Lung (tissue), 12 donors: ENCODE data around the gene MMP19. TPM values are rescaled to one million over a fixed set of nuclear protein-coding genes. Genes with fewer than 3 reads are reported as not detected.

Experiments used
- ATAC-seq: fragments of 200-7000 bp; cut with Tn5 transposase; one replicate; pipeline ENCODE4 v1.9.1; 2020; ENCODE audit warnings: moderate number of reproducible peaks; ENCODE audit not compliant: insufficient read depth, low FRiP score
- DNase-seq, 3 donors: peaks; one replicate each; pipeline ENCODE4 v3.0.0-alpha.2; 2013 to 2017
- H3K27ac ChIP-seq, 2 donors: one replicate each; pipeline ENCODE4 v1.5.1; 2013; ENCODE audit warnings: mild to moderate bottlenecking in 2 of 2, moderate library complexity in 2 of 2, control low read depth in 1 of 2, inconsistent platforms in 1 of 2, low read depth in 1 of 2, low read length in 1 of 2
- H3K27me3 ChIP-seq, 3 donors: one replicate each; pipeline ENCODE4 v1.5.1; 2013; ENCODE audit warnings: low read length in 2 of 3; ENCODE audit not compliant: control insufficient read depth in 3 of 3, insufficient read depth in 3 of 3
- H3K36me3 ChIP-seq, 4 donors: one replicate each; pipeline ENCODE4 v1.5.1; 2013; ENCODE audit warnings: low read length in 4 of 4, mild to moderate bottlenecking in 1 of 4, moderate library complexity in 1 of 4; ENCODE audit not compliant: control insufficient read depth in 4 of 4, insufficient read depth in 4 of 4
- H3K4me1 ChIP-seq, 5 donors: one replicate each; pipeline ENCODE4 v1.5.1; 2013; ENCODE audit warnings: low read length in 5 of 5, mild to moderate bottlenecking in 2 of 5, moderate library complexity in 1 of 5; ENCODE audit not compliant: control insufficient read depth in 5 of 5, insufficient read depth in 5 of 5
- H3K4me3 ChIP-seq: one replicate; pipeline ENCODE4 v1.5.1; 2013; ENCODE audit warnings: mild to moderate bottlenecking, control low read depth, moderate library complexity
- H3K9ac ChIP-seq, 2 donors: one replicate each; pipeline ENCODE4 v1.5.1; 2013; ENCODE audit warnings: low read length in 2 of 2, control low read depth in 1 of 2; ENCODE audit not compliant: insufficient read depth in 1 of 2
- H3K9me3 ChIP-seq, 4 donors: one replicate each; pipeline ENCODE4 v1.5.1; 2013; ENCODE audit warnings: low read length in 3 of 4, mild to moderate bottlenecking in 1 of 4, moderate library complexity in 1 of 4; ENCODE audit not compliant: control insufficient read depth in 4 of 4, insufficient read depth in 3 of 4
- CTCF ChIP-seq: IDR thresholded peaks from 2 replicates; pipeline ENCODE4 v1.5.1; 2012; ENCODE audit warnings: mild to moderate bottlenecking; ENCODE audit errors: control extremely low read depth, extremely low read depth
- WGBS, 2 donors: extraction: QIAGEN DNeasy Blood & Tissue Kit; methylation state at CpG; one replicate each; pipeline ENCODE4 v1.1.7; 2013; 5-methylcytosine and 5-hydroxymethylcytosine counted together
- polyA plus RNA-seq, 2 donors: library from polyadenylated mRNA; stranded (reverse); fragments of 200-250 nt; gene quantifications; one replicate each; pipeline ENCODE4 v1.2.1, GENCODE V29; 2013
- total RNA-seq, 2 donors: library from RNA; depleted of rRNA in 1 of 2; stranded (reverse); fragments of >200 nt in 1 of 2; gene quantifications; one replicate each; pipeline ENCODE4 v1.2.1, GENCODE V29; 2014 to 2021
- donor health status: control.
- donor health status: control.
- donor health status: Bipolar disorder and iron deficiency.
- donor health status: healthy.
- donor health status: DM: yes; HTN: yes; CAD: no.

MMP19 gene
- total and polyA plus RNA-seq, 4 donors = 9.3 to 92.1 (median 31.7) TPM

- WGBS, 2 donors = 89 to 94% methylated on average over 2 of the region's 2 CpGs
- Histone ChIP-seq H3K9ac (no peak overlapping the region), H3K36me3 (peaks cover 13 to 42% (median 37%) of the 10 kb centered on the region in 4 donors), H3K4me3 (no peak overlapping the region), H3K27me3 (no peaks in the 10 kb centered on the region), H3K9me3 (no peaks in the 10 kb centered on the region), H3K27ac (no peak overlapping the region), H3K4me1 (no peaks in the 10 kb centered on the region)
- ATAC-seq (no peak), DNase-seq (no peak)
- no peak for TF ChIP-seq CTCF
These were observed 53.6 kb downstream of the MMP19 start for GRCh38 chr12:55789171-55789570.

- DNase-seq (no peak), ATAC-seq (no peak)
- H3K4me3 ChIP-seq = no peak overlapping the region
- H3K27me3 ChIP-seq = no peaks in the 10 kb centered on the region
- H3K36me3 ChIP-seq = peaks cover 15 to 42% (median 38%) of the 10 kb centered on the region in 4 donors
- H3K27ac ChIP-seq = no peak overlapping the region
- TF ChIP-seq CTCF = no peak
- H3K4me1 ChIP-seq = no peaks in the 10 kb centered on the region
- H3K9me3 ChIP-seq = no peaks in the 10 kb centered on the region
- WGBS, 2 donors = 94 to 96% methylated on average over 7 of the region's 7 CpGs
- no peak overlapping the region for H3K9ac ChIP-seq
These were observed 54.2 kb downstream of the MMP19 start for GRCh38 chr12:55788546-55788945.

Other genes with a start within 250 kb of the MMP19 start
- not detected for gene OR10P1, start 206.0 kb downstream of the MMP19 start, total RNA-seq
- gene OR10P1, start 206.0 kb downstream of the MMP19 start, polyA plus RNA-seq = not detected
- gene ITGA7, start 135.0 kb downstream of the MMP19 start, total RNA-seq = 10 to 100 TPM; 13.5 to 28.4 TPM
- gene ITGA7, start 135.0 kb downstream of the MMP19 start, polyA plus RNA-seq = 10 to 100 TPM in 1 of 2 donors, 1 to 10 TPM in 1; 8.2 to 22.0 TPM
- gene BLOC1S1, start 126.9 kb downstream of the MMP19 start, total RNA-seq = 100 to 1,000 TPM in 1 of 2 donors, 10 to 100 TPM in 1; 53.9 to 132 TPM
- 100 to 1,000 TPM; 351 to 374 TPM for gene BLOC1S1, start 126.9 kb downstream of the MMP19 start, polyA plus RNA-seq
- gene RDH5, start 122.5 kb downstream of the MMP19 start, total RNA-seq = 1 to 10 TPM; 4.4 to 5.4 TPM
- gene RDH5, start 122.5 kb downstream of the MMP19 start, polyA plus RNA-seq = 1 to 10 TPM; 3.1 to 3.4 TPM
- 1,000 to 10,000 TPM in 1 of 2 donors, 100 to 1,000 TPM in 1; 516 to 1,425 TPM for gene CD63, start 113.9 kb downstream of the MMP19 start, total RNA-seq
- gene CD63, start 113.9 kb downstream of the MMP19 start, polyA plus RNA-seq = 1,000 to 10,000 TPM; 1,829 to 2,824 TPM
- 1 to 10 TPM; 2.8 to 8.3 TPM for gene GDF11, start 99.8 kb downstream of the MMP19 start, total RNA-seq
- gene GDF11, start 99.8 kb downstream of the MMP19 start, polyA plus RNA-seq = 1 to 10 TPM in 1 of 2 donors, under 1 TPM in 1; 0.93 to 3.5 TPM
- gene SARNP, start 25.2 kb downstream of the MMP19 start, total RNA-seq = 10 to 100 TPM; 51.9 to 76.7 TPM
- 100 to 1,000 TPM in 1 of 2 donors, 10 to 100 TPM in 1; 87.7 to 102 TPM for gene SARNP, start 25.2 kb downstream of the MMP19 start, polyA plus RNA-seq
- 10 to 100 TPM; 22.4 to 69.2 TPM for gene ORMDL2, start 24.9 kb downstream of the MMP19 start, total RNA-seq
- gene ORMDL2, start 24.9 kb downstream of the MMP19 start, polyA plus RNA-seq = 10 to 100 TPM; 94.6 to 98.1 TPM
- 10 to 100 TPM; 24.9 to 33.0 TPM for gene DNAJC14, start 13.3 kb downstream of the MMP19 start, total RNA-seq
- 10 to 100 TPM; 15.8 to 30.7 TPM for gene DNAJC14, start 13.3 kb downstream of the MMP19 start, polyA plus RNA-seq
- gene PYM1, start 85.0 kb upstream of the MMP19 start, total RNA-seq = 10 to 100 TPM; 32.0 to 32.3 TPM
- 10 to 100 TPM; 37.7 to 44.9 TPM for gene PYM1, start 85.0 kb upstream of the MMP19 start, polyA plus RNA-seq
- 10 to 100 TPM; 33.7 to 41.1 TPM for gene DGKA, start 88.2 kb upstream of the MMP19 start, total RNA-seq
- gene DGKA, start 88.2 kb upstream of the MMP19 start, polyA plus RNA-seq = 10 to 100 TPM; 19.3 to 28.0 TPM
- gene PMEL, start 123.1 kb upstream of the MMP19 start, total RNA-seq = 1 to 10 TPM in 1 of 2 donors, under 1 TPM in 1; 0.43 to 1.7 TPM
- gene PMEL, start 123.1 kb upstream of the MMP19 start, polyA plus RNA-seq = 1 to 10 TPM; 1.0 to 1.1 TPM
- 10 to 100 TPM; 27.4 to 28.0 TPM for gene CDK2, start 123.9 kb upstream of the MMP19 start, total RNA-seq
- gene CDK2, start 123.9 kb upstream of the MMP19 start, polyA plus RNA-seq = 10 to 100 TPM; 13.0 to 25.5 TPM
- gene RAB5B, start 131.1 kb upstream of the MMP19 start, total RNA-seq = 100 to 1,000 TPM; 113 to 118 TPM
- 10 to 100 TPM; 64.5 to 70.0 TPM for gene RAB5B, start 131.1 kb upstream of the MMP19 start, polyA plus RNA-seq
- 10 to 100 TPM; 17.7 to 26.2 TPM for gene SUOX, start 154.3 kb upstream of the MMP19 start, total RNA-seq
- gene SUOX, start 154.3 kb upstream of the MMP19 start, polyA plus RNA-seq = 10 to 100 TPM; 15.1 to 17.1 TPM
- 10 to 100 TPM in 1 of 2 donors, 1 to 10 TPM in 1; 7.0 to 10.7 TPM for gene IKZF4, start 178.1 kb upstream of the MMP19 start, total RNA-seq
- 1 to 10 TPM; 3.3 to 3.5 TPM for gene IKZF4, start 178.1 kb upstream of the MMP19 start, polyA plus RNA-seq
- 10 to 100 TPM; 53.1 to 94.2 TPM for gene RPS26, start 199.0 kb upstream of the MMP19 start, total RNA-seq
- 1,000 to 10,000 TPM; 1,088 to 1,477 TPM for gene RPS26, start 199.0 kb upstream of the MMP19 start, polyA plus RNA-seq
- 100 to 1,000 TPM in 1 of 2 donors, 10 to 100 TPM in 1; 67.9 to 191 TPM for gene ERBB3, start 237.2 kb upstream of the MMP19 start, total RNA-seq
- gene ERBB3, start 237.2 kb upstream of the MMP19 start, polyA plus RNA-seq = 10 to 100 TPM; 31.4 to 52.3 TPM